ENCODE data around the gene PHB1.
A peak's percentile ranks its signal among the peaks of the same experiment; 100 is the strongest.
"Not testable (repeated sequence)": the region's sequence is repeated elsewhere in the genome, so short reads cannot be mapped to it uniquely, and the experiment has no call there.

The PHB1 gene

DNA sequence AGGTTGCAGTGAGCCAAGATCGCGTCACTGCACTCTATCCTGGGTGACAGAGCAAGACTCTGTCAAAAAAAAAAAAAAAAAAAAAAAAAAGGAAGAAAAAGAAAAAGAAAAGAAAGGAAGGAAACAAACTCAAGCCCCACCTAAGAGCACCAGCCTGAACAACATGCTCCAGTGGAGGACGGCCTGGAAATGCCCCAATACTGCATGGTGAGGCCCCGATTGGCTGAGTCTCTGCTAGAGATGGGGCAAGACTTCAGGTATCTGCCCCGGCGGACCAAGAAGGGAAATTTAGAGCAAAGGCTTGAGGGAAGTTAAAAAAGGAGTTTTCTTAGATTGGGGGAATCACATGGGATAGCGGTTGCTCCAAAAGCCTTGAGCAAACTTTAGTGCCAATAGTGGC lies 42.3 kb downstream of the PHB1 start:
- DNase-seq = no peak

DNA sequence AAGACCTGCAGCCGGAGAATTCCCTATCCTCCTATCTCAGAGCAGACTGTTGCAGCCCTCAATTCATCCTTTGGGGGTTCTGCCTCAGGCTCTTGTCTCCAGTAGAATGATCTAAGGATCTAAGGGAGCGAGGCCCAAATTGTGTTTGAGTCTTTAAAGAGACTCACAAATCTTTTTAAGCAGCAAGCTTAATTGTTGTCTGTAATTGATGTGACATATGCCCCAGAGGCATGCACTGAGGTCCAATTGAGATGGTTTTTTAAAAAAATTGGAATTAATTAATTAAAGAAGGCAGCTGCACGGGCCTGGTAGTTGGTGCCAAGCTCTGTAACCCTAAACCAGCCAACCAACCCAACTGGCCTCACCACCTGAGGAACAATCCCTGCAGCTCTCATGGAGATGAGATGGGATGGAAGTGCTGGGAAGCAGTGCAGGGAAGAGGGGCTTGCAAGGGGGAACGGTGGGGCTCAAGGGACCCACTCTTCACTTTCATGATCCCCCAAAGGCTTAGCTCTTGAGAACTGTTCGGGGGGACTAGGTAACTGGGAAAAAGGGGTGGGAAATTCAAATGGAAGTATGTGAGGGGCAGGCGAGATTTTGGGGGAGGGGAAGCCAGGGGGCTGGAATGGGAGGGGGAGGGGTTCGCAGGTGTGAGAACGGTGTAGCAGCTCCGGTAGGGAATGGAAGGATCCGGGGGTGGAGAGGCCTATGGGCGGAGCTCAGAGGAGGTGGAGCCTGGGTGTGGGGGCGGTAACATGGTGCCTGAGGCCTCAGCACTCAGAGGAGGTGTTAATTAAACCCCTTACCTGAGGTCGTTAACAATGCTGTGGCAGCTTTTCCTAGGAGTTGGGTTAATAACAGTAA lies 43.5 kb downstream of the PHB1 start:
- DNase-seq = no peak

DNA sequence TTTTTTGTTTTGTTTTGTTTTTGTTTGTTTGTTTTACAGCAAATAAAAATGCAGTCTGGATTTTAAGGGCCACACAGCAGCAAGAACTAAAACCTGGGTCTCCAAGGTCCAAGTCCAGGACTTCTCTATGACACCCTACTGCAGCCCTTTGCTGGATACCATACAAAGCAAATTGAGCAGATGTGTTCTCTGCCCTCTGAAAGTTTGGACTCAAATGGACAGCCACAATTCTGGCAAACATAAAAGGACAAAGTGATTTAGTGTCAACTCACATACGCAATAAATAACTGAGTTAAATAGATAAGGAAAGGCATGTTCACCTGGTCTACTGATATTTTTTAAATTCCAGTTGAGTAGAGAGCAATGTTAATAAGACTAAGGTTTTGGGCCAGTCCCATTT lies 44.9 kb downstream of the PHB1 start:
- no peak for DNase-seq

DNA sequence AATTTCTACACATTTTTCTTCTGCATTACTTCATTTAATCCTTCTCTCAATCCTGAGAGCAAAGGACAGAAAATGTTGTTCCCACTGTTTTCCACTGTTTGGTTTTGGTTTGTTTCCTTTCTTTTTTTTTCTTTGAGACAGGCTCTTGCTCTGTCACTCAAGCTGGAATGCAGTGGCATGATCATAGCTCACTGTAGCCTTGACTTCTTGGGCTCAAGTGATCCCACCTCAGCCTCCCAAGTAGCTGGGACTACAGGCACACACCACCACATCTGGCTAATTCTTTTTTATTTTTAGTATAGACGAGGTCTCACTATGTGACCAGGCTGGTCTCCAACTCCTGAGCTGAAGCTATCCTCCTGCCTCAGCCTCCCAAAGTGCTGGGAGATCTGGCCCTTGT lies 45.6 kb downstream of the PHB1 start:
- DNase-seq = no peak

DNA sequence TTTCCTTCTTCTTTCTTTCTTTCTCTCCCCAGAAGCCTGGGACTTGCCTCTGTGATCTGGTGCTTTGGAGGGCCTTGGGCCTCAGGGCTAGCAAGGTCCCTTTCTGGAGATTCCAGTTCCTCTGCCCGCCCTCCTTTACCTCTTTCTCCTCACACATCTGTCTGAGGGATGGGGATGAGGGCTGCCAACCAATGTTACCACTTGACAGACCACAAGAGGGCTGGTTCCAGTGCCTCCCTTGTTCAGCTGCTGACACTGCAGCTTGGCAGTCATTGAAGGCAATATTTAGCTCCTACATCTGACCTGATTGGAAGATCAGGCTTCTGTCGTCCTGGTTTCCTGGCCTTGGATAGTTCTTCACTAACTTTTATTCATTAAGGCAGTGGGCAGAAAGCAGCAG lies 49.0 kb downstream of the PHB1 start:
- no peak for DNase-seq

DNA sequence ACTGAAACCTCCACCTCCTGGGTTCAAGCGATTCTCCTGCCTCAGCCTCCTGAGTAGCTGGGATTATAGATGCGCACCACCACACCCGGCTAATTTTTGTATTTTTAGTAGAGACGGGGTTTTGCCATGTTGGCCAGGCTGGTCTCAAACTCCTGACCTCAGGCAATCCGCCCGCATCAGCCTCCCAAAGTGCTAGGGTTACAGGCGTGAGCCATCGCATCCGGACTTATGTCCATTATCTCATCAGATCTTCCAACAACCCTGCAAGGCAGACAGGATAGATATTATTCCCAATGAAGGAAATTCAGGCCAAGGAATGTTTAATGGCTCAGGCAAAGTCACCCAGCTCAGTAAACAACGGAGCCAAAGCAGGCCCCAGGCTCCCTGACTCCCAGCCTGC lies 49.6 kb downstream of the PHB1 start:
- not testable (repeated sequence) for DNase-seq

DNA sequence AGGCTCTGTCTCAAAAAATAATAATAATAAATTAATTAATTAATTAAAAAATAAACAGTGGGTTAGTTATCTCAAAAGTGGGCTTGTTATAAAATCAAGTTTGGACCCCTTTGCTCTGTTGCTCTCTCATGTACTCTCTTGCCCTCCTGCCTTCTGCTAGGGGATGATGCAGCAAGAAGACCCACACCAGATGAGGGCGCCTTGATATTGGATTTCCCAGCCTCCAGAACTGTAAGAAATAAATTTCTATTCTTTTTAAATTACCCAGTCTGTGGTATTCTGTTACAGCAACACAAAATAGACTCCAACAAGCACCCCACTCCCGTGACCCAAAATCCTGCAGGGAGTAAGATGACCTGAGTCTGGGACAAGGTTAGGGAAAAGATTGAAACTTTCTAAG lies 50.6 kb downstream of the PHB1 start:
- no peak for DNase-seq

DNA sequence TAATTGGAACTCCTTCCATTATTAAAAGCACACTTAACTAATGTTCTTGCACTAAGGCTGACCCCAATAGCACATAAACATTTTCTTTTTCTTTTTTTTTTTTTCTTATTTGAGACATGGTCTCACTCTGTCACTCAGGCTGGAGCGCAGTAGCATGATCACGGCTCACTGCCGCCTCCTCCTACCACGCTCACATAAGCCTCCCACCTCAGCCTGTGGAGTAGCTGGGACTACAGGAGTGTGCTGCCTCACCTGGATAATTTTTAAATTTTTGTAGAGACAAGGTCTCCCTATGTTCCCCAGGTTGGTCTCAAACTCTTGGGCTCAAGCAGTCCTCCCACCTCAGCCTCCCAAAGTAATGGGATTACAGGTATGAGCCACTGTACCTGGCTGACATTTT lies 51.4 kb downstream of the PHB1 start:
- no peak for DNase-seq

DNA sequence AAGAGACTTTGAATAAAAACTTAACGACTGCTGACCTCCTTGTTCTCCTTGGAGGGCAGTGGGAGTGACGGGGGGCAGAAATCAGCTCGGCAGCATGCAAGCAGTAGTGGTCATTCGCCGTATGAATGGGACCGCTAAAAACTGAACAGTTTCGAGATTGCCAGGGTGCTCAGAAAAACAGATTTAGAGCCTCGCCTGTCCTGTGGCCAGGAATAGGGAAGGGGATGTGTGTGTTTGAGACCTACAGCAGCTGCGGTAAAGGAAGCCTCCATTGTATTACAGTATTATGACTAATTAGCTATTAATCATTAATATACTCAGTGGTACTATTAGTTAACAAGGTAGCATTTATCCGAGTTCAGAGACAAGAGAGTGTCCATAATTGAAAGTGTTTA lies 52.0 kb downstream of the PHB1 start:
- DNase-seq = no peak

DNA sequence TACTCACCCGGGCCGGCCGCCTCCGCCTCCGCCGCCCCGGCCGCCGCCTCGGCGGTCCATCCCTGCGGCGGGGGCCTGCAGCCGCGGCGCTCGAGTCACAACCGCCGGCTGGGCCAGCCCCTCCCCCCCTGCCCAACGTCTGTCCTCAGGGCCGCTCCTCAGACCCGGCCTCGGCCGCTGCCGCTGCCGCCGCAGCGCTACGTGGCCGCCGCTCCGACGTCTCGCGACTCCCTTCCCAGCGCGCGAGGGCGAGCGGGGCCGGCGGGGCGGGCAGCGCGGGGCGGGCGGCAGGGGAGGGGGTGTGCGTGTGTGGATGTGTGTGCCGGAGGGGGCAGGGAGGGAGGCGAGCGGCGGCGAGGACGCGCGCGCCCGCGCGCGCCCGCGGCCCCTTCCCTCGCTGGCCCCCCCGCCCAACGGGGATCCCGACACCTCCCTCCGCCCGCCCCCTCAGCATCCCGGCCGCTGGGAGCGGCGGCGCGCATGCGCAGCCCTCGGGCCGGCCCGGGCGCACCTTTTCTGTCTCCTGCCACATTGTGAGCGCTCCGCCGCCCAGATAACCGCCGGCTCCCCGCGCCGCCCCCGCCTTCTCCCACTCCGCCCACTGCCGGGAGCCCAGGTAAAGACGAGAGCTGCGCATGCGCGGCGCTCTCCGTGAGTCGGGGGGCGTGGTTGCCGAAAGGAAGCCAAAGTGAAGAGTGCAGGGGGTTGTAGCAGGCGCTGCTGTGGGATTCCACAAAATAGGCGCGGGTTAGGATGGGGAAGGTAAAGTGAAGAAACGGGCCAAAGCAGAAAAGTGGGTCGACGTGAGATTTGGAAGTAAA lies 52.6 kb downstream of the PHB1 start, which contains the start of gene ZNF652:
ZNF652 (minus strand) TSS at position 349 of the 821 bp plus-strand sequence. CDS start 44,525 bp downstream, outside the sequence.
- DNase-seq = peak; percentile 87

DNA sequence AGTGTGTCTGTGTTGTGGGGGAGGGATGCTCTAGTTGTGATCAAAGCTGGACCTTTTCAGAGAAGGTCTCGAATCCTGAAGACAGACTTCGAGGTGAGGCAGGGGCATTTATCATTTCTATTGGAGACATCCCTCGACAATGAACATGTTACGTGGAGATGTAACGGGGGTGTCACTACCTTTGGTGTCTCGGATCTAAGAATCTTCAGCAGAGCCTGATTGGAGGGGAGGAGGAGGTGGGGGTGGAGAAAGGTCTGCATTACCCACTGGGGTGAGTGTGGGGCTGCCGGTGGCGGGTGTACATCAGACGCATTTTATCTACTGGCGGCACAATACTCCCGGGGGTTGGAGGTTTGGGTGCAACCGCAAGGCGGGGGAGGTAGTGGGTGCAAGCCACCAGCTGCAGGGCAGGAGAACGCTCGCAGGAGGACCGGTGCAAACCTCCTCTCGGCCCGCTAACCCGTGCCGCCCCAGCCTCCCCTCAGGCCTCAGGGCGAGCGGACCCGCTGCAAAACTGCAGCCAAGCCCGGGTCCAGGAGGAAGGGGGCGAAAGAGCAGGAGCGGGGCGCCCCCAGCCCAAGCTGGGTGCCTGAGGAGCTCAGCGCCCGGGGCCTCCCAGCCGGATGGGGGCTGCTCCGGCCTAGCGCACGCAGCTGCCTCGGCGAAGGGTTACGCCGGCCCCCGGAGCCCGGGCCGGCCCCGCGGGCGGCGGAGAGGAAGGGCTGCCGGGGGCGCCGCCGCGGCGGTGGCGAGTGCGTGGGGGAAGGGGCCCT lies 53.4 kb downstream of the PHB1 start:
- DNase-seq = peak; percentile 61

DNA sequence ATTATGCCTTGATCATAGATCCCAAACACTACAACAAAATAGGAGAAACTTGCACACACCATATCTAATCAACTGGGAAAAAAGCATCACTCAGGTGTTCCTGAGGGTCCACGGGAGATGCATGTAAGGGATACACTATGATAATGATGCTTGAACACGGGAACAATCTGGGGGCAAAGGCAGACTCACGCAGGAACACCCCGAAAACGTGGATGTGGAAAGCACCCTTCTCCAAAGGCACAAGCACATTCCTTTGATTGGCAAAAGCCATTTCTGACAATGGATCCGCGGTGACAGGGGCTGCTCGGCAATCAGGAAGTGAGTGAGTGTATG lies 53.9 kb downstream of the PHB1 start:
- DNase-seq = peak; percentile 47

DNA sequence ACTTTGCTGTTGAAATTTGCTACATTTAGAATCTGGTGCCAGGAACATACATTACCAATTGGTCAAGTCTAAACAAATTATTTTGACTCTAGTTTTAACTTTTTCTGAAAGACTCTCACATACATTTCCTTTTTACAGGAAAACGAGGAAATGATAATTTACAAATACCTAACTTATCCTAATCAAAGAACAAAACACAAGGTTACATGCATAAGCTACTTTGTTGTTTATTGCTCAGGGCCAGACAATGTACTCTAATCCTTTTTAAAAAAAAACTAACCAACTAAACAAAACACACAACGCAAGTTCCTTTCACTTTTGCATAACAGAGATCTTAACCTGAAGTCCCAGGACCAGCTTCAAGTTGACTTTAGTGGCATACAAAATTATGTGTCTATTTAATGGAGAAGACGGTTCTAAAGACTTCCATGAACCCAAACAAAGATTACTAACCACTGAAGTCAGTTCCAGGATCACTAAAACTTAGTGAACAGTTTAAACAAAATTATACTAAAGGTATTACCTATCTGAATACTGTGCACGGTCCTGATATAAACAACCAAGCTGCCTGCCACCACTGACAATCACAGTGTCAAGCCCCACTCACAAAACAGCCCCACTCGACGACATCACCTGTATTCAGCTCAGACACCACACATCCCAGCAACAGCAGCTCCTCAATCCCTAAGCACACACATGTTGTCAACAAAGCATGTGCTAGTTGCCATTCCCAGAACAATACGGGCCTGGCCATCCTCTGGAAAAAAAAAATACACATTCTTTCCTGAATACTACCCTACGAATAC lies 54.5 kb downstream of the PHB1 start:
- DNase-seq = no peak

DNA sequence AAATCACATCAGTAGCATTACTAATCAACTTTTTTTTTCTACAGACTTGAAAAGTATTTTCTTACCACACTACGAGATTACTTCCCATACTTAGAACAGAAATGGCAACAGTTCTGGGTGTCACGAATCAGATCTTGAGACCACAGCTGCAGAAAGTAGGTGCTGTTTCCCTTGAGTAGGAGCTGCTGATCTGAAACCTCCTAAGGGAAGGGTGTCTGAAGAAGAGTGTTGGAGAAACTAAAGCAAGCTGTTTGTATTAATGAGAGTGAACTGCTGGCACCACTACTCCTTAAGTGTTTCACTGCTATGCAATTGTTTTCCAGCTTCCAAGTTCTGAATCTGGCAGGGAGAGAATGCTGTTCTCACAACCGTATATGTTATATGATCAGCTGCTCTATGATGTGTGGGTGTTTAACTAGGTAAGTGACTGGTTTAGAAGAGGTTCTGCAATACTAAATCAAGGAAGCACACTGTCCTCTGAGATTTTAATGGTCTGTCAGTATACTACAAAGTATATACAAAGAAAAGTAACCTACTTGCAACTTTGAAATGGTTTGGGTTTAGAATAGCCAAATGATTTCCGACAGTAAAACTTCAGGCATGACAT lies 55.9 kb downstream of the PHB1 start:
- no peak for DNase-seq

DNA sequence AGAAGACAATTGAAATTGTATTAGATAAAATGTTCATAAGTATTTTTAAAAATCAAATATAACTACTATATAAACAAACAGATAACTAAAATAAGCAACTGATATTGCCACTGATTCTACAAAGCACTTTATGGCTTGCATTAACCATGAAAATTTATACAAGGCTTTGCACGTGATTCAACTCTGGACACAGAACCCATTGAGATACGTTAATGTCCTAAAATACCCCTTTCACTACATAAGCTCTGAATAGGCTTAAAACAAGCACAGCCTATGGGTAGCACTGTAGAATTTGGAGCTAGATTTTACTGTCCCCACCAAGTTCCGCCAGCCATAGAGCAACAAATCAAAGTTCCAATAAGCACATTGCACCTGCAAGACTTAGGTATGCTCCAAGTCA lies 57.2 kb downstream of the PHB1 start:
- DNase-seq = no peak

DNA sequence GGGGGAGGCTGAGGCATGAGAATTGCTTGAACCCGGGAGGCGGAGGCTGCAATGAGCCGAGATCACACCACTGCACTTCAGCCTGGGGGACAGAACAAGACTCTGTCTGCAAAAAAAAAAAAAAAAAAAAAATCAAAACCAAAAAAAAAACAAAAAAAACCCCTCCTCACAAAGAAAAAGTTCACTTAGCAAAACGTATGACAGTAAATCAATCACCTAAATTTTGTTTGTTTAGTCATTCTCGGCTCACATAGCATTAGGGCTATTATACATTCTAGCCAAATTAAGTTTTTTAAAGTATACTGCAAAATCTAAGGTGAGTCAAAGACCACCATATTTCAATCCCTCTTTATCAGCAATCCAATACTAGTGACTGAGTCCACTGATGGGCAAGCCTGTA lies 58.4 kb downstream of the PHB1 start:
- DNase-seq = no peak
